GM12892 (cell line): Measurements from ENCODE around the gene ZFR2.

Experiments used
- POLR2A ChIP-seq: IDR thresholded peaks from 2 replicates; pipeline ENCODE4 v1.6.1; 2011; ENCODE audit warnings: low read depth, low read length, control low read depth
- POLR2AphosphoS5 ChIP-seq: IDR thresholded peaks from 2 replicates; pipeline ENCODE4 v1.6.1; 2011; ENCODE audit warnings: low read depth, low read length, control low read depth
- TAF1 ChIP-seq: IDR thresholded peaks from 2 replicates; pipeline ENCODE4 v1.6.1; 2011; ENCODE audit warnings: low read depth, mild to moderate bottlenecking, control low read depth, low read length, borderline replicate concordance

GRCh38 chr19:3775374-3775711 is 93.5 kb downstream of the ZFR2 start:
- TF ChIP-seq TAF1 (no peak), POLR2AphosphoS5 (no peak), POLR2A (no peak)
